A673 (cell line): ENCODE results near the gene HMCES. TPM values are rescaled to one million over a fixed set of nuclear protein-coding genes. Genes with fewer than 3 reads are reported as not detected.

Experiments used
- BruUV-seq: library from RNA; stranded (reverse); fragments of 400-500 nt; replicated peaks from 2 replicates; lab custom pipeline; 2021; lab: Mats Ljungman, UMichigan
- CTCF ChIA-PET: fragments of 300-600 bp; sonication (Branson Sonifier 250); formaldehyde crosslinking; loops from one replicate; lab custom pipeline; 2022; ENCODE audit warnings: antibody characterized with exemption; lab: Charles Lee
- POLR2A ChIA-PET: fragments of 300-600 bp; sonication (Branson Sonifier 250); formaldehyde crosslinking; loops from one replicate; lab custom pipeline; 2022; ENCODE audit warnings: antibody characterized with exemption; ENCODE audit not compliant: low non-redundant PET; lab: Charles Lee
- DNase-seq: peaks from one replicate; pipeline ENCODE4 v3.0.0-alpha.2; 2015; ENCODE audit warnings: low spot score
- H3K27ac ChIP-seq: fragments of 200-600 bp; sonication (generic); 2 replicates; pipeline ENCODE4 v1.5.1; 2016; ENCODE audit warnings: mixed run types, low read depth, mild to moderate bottlenecking, mixed read lengths, antibody characterized with exemption, low read length; ENCODE audit not compliant: poor library complexity, severe bottlenecking
- H3K27me3 ChIP-seq: fragments of 200-600 bp; sonication (generic); replicated peaks from 2 replicates; pipeline ENCODE4 v1.6.1; 2017; ENCODE audit warnings: mixed run types, low read depth, mild to moderate bottlenecking, mixed read lengths, antibody characterized with exemption, low read length; ENCODE audit not compliant: insufficient read depth, poor library complexity
- H3K36me3 ChIP-seq: fragments of 200-600 bp; sonication (generic); 2 replicates; pipeline ENCODE4 v1.6.1; 2016; ENCODE audit warnings: mixed run types, mild to moderate bottlenecking, mixed read lengths, antibody characterized with exemption, low read length; ENCODE audit not compliant: insufficient read depth, poor library complexity, severe bottlenecking
- H3K4me1 ChIP-seq: fragments of 200-600 bp; sonication (generic); 2 replicates; pipeline ENCODE4 v1.6.1; 2017; ENCODE audit warnings: mixed run types, mild to moderate bottlenecking, mixed read lengths, antibody characterized with exemption, low read length; ENCODE audit not compliant: insufficient read depth, poor library complexity, severe bottlenecking
- H3K4me3 ChIP-seq: fragments of 200-600 bp; sonication (generic); 2 replicates; pipeline ENCODE4 v1.5.1; 2016; ENCODE audit warnings: low read depth, mixed run types, mild to moderate bottlenecking, mixed read lengths, low read length; ENCODE audit not compliant: poor library complexity, severe bottlenecking
- H3K9me3 ChIP-seq: fragments of 200-600 bp; sonication (generic); 2 replicates; pipeline ENCODE4 v1.6.1; 2016; ENCODE audit warnings: mixed run types, low read depth, mild to moderate bottlenecking, mixed read lengths, antibody characterized with exemption, low read length; ENCODE audit not compliant: poor library complexity, severe bottlenecking
- CTCF ChIP-seq: fragments of 300-800, 200-600 bp; sonication (generic); conservative IDR thresholded peaks from 2 replicates; pipeline ENCODE4 v1.5.1; 2017; ENCODE audit warnings: low read depth, mild to moderate bottlenecking, antibody characterized with exemption, low read length, moderate library complexity, mixed read lengths
- EZH2 ChIP-seq: fragments of 200-600 bp; sonication (generic); IDR thresholded peaks from 2 replicates; pipeline ENCODE4 v1.6.1; 2017; ENCODE audit warnings: borderline replicate concordance, low read depth, mild to moderate bottlenecking, mixed read lengths, antibody characterized with exemption, low read length; ENCODE audit not compliant: poor library complexity, severe bottlenecking
- intact Hi-C: fragments of 100-400 bp; cut with micrococcal nuclease; formaldehyde crosslinking; loops from one replicate; pipeline ENCODE4 v1.10.0; 2022; ENCODE audit not compliant: unreplicated experiment
- microRNA-seq: library from miRNA; unstranded; fragments of <30 nt; microRNA quantifications from one replicate; pipeline ENCODE4 v1.2.0, GENCODE V29; 2021
- total RNA-seq: library from RNA; stranded (reverse); gene quantifications from 2 replicates; pipeline ENCODE4 v1.2.3, GENCODE V29; 2021

HMCES gene
- total RNA-seq, 1 experiment from 2014 or later = 52.2 TPM

DNA sequence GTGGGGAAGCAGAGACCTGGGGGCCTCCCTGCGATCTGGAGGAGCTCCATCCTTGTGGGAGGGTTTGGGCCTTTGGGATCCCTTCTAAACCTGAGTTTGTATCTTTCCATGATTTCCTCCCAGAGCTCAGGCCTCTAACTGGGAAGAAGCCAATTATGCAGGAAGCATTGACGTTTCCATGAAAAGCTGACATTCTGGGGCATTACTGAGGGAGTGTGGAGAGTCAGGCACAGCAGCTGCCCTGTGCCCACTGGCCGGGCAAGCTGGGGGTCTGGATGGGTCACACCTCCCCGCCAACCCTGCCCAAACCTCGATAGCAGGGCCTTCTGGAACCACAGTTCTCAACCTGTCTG, 74.9 kb downstream of the HMCES start:
- H3K27ac ChIP-seq = no peak overlapping the region
- no TSS peak for BruUV-seq
- no peaks in the 10 kb centered on the region for H3K9me3 ChIP-seq
- ChIA-PET CTCF (no interaction called here), POLR2A (no interaction called here)
- no peak for DNase-seq
- no peaks in the 10 kb centered on the region for H3K4me1 ChIP-seq
- intact Hi-C loops = no loop called here
- TF ChIP-seq CTCF = no peak
- TF ChIP-seq EZH2 = no peak
- H3K27me3 ChIP-seq = no peaks in the 10 kb centered on the region
- no peak overlapping the region for H3K4me3 ChIP-seq
- no peaks in the 10 kb centered on the region for H3K36me3 ChIP-seq

Small RNA genes lying within 50 kb of the gene (microRNA-seq; reads per million reads assigned to microRNA genes)
- not detected for gene MIR6826

Other genes with a start within 250 kb of the HMCES start
- gene GP9, start 218.1 kb upstream of the HMCES start, total RNA-seq = not detected in 2 replicates
- gene RAB43, start 157.1 kb upstream of the HMCES start, total RNA-seq = 2.9 and 7.3 TPM in 2 replicates
- 46.2 and 49.8 TPM in 2 replicates for gene ISY1, start 117.8 kb upstream of the HMCES start, total RNA-seq
- gene CNBP, start 95.0 kb upstream of the HMCES start, total RNA-seq = 396 and 438 TPM in 2 replicates
- 157 and 158 TPM in 2 replicates for gene COPG1, start 29.3 kb upstream of the HMCES start, total RNA-seq
- gene EFCAB12, start 149.8 kb downstream of the HMCES start, total RNA-seq = 0.71 and 1.2 TPM in 2 replicates
- gene MBD4, start 161.1 kb downstream of the HMCES start, total RNA-seq = 43.7 and 50.9 TPM in 2 replicates
- 44.0 and 48.2 TPM in 2 replicates for gene IFT122, start 161.4 kb downstream of the HMCES start, total RNA-seq
- not detected in 2 replicates for gene RHO, start 249.8 kb downstream of the HMCES start, total RNA-seq